ENCODE data around the gene TMEM198. TPM values are rescaled to one million over a fixed set of nuclear protein-coding genes. Genes with fewer than 3 reads are reported as not detected.

TMEM198 gene
- total and polyA plus RNA-seq, 2 of the 4 experiments (the other 2 are of a cell fraction): 0.18 to 2.2 TPM

GRCh38 chr2:219562049-219563020 is 18.5 kb downstream of the TMEM198 start:
- H3K23ac ChIP-seq (ENCODE audit: low read depth, low read length): no peak overlapping the region
- H2AK5ac ChIP-seq (ENCODE audit: low read depth, low read length): no peak overlapping the region
- BruUV-seq (replicated peaks): no TSS peak
- no peak overlapping the region for H3K4me3 ChIP-seq (ENCODE audit: insufficient read depth, low read depth, low read length)
- no peak overlapping the region for H4K8ac ChIP-seq (ENCODE audit: low read depth in 2 of 2, low read length in 2 of 2)
- no peak overlapping the region for H3K56ac ChIP-seq (ENCODE audit: extremely low read depth, insufficient read depth, low read length)
- peak overlapping the region; percentile 52 for H2AK9ac ChIP-seq (replicated peaks; ENCODE audit: low read depth, low read length, poor library complexity)
- H2BK15ac ChIP-seq (ENCODE audit: low read depth, low read length): no peak overlapping the region
- no peak overlapping the region for H3K14ac ChIP-seq (replicated peaks; ENCODE audit: low read depth, low read length)
- no peak overlapping the region for H3K4ac ChIP-seq (ENCODE audit: low read depth, low read length)
- H3K79me1 ChIP-seq (ENCODE audit: low read depth in 1 of 2, low read length in 2 of 2): no peaks in the 10 kb centered on the region; a peak in 1 of 4 replicates
- no peak overlapping the region for H3K18ac ChIP-seq (ENCODE audit: low read depth, low read length)
- no peak overlapping the region for H3K9ac ChIP-seq (ENCODE audit: low read depth, low read length)
- POLR2A ChIA-PET (ENCODE audit: unreplicated experiment): no interaction called here
- H3K36me3 ChIP-seq (ENCODE audit: control insufficient read depth, insufficient read depth, low read length): peaks cover 19% of the 10 kb centered on the region
- H3K9me3 ChIP-seq (ENCODE audit: control insufficient read depth, insufficient read depth, low read length): no peaks in the 10 kb centered on the region
- H2AFZ ChIP-seq (replicated peaks; ENCODE audit: low read length, poor library complexity): peak overlapping the region; percentile 48
- in situ Hi-C loops (cut with MboI; ENCODE audit: low sequenced_read_pairs) (no loop called here), dilution Hi-C loops (cut with HindIII; ENCODE audit: low sequenced_read_pairs, unreplicated experiment) (no loop called here), intact Hi-C loops (cut with micrococcal nuclease) (no loop called here)
- H2BK5ac ChIP-seq (ENCODE audit: low read depth, low read length, poor library complexity, severe bottlenecking): no peak overlapping the region
- peaks cover 2% of the 10 kb centered on the region; the same call in 1 of the 2 replicates for H3K4me1 ChIP-seq (ENCODE audit: control insufficient read depth, insufficient read depth, low read length)
- peaks cover 6% of the 10 kb centered on the region; the same call in 1 of the 2 replicates for H3K9me1 ChIP-seq (ENCODE audit: insufficient read depth, low read length)
- 84% methylated on average over 8 of the region's 35 CpGs; no CpG with 5 or more reads in 1 of the 2 experiments for WGBS, 2 experiments (ENCODE audit: extremely low coverage in 2 of 2, insufficient read length in 1 of 2)
- H2BK120ac ChIP-seq (ENCODE audit: low read depth, low read length): no peak overlapping the region
- no peak for DNase-seq
- H4K20me1 ChIP-seq (ENCODE audit: insufficient read depth, low read length): peaks cover 11% of the 10 kb centered on the region; the same call in 1 of the 2 replicates
- no peak for ATAC-seq (ENCODE audit: low read depth)
- no peak overlapping the region for H2BK20ac ChIP-seq (ENCODE audit: low read depth, low read length)
- H3K27me3 ChIP-seq (ENCODE audit: control insufficient read depth, insufficient read depth, low read length): no peaks in the 10 kb centered on the region
- H3K4me2 ChIP-seq (ENCODE audit: low read depth, low read length): no peak overlapping the region
- no peak overlapping the region for H4K91ac ChIP-seq (ENCODE audit: insufficient read depth, low read depth, low read length)
- CTCF ChIA-PET: interaction anchor here (0.7 kb wide), 1 partner anchor 1433 kb away, joined by 4 read pairs; no protein-coding TSS in a partner anchor
- no peak overlapping the region for H4K5ac ChIP-seq (ENCODE audit: low read depth, low read length)
- TF ChIP-seq FOS (IDR thresholded peaks at IDR 0.05; ENCODE audit: low read depth, low read length) (no peak), RCOR1 (IDR thresholded peaks at IDR 0.05; ENCODE audit: insufficient replicate concordance, low read length) (no peak), POLR2A (IDR thresholded peaks at IDR 0.05; ENCODE audit: low read depth, low read length) (no peak)
- no peak overlapping the region for H3K27ac ChIP-seq (ENCODE audit: insufficient read depth, low read length)

All from IMR-90 (cell line).